Loucy (cell line): ENCODE measurements around the gene OR13D1.

Experiments used
- H2AFZ ChIP-seq: fragments of 200-600 bp; sonication (generic); 2 replicates; pipeline ENCODE4 v1.6.0; 2016; ENCODE audit warnings: antibody characterized with exemption, mild to moderate bottlenecking, low read length, moderate library complexity
- H3F3A ChIP-seq: fragments of 200-600 bp; 2 replicates; pipeline ENCODE4 v1.6.0; 2016; ENCODE audit warnings: antibody characterized with exemption, low read depth, mild to moderate bottlenecking
- H3K27me3 ChIP-seq: fragments of 200-600 bp; sonication (generic); 2 replicates; pipeline ENCODE4 v1.6.1; 2014; ENCODE audit warnings: low read length, mild to moderate bottlenecking; ENCODE audit not compliant: insufficient read depth, poor library complexity, severe bottlenecking
- H3K36me3 ChIP-seq: fragments of 200-600 bp; sonication (generic); 2 replicates; pipeline ENCODE4 v1.6.1; 2016; ENCODE audit warnings: low read length; ENCODE audit not compliant: insufficient read depth
- H3K4me1 ChIP-seq: fragments of 200-600 bp; sonication (generic); 2 replicates; pipeline ENCODE4 v1.5.1; 2014; ENCODE audit warnings: low read length, mild to moderate bottlenecking; ENCODE audit not compliant: insufficient read depth, poor library complexity, severe bottlenecking
- H3K4me2 ChIP-seq: fragments of 200-600 bp; sonication (generic); 2 replicates; pipeline ENCODE4 v1.6.0; 2014; ENCODE audit warnings: antibody characterized with exemption, low read length, low read depth, mild to moderate bottlenecking; ENCODE audit not compliant: poor library complexity, severe bottlenecking
- H3K4me3 ChIP-seq: fragments of 200-600 bp; sonication (generic); 2 replicates; pipeline ENCODE4 v1.5.1; 2014; ENCODE audit warnings: low read length, mild to moderate bottlenecking, mixed read lengths; ENCODE audit not compliant: poor library complexity, severe bottlenecking
- H3K79me2 ChIP-seq: fragments of 200-600 bp; sonication (generic); 2 replicates; pipeline ENCODE4 v1.6.1; 2014; ENCODE audit warnings: low read length; ENCODE audit not compliant: insufficient read depth
- H3K9ac ChIP-seq: fragments of 200-600 bp; sonication (generic); 2 replicates; pipeline ENCODE4 v1.6.0; 2014; ENCODE audit warnings: mild to moderate bottlenecking, low read depth, low read length, moderate library complexity; ENCODE audit not compliant: poor library complexity, severe bottlenecking
- H3K9me2 ChIP-seq: fragments of 200-600 bp; sonication (generic); replicated peaks from 2 replicates; pipeline ENCODE4 v1.6.1; 2016; ENCODE audit warnings: low read depth, low read length, mixed read lengths
- H3K9me3 ChIP-seq: fragments of 200-600 bp; sonication (generic); 2 replicates; pipeline ENCODE4 v1.6.1; 2014; ENCODE audit warnings: mild to moderate bottlenecking, antibody characterized with exemption, low read length, low read depth; ENCODE audit not compliant: insufficient read depth
- H4K20me1 ChIP-seq: fragments of 200-600 bp; sonication (generic); 2 replicates; pipeline ENCODE4 v1.6.0; 2014; ENCODE audit warnings: antibody characterized with exemption, low read length, mild to moderate bottlenecking; ENCODE audit not compliant: insufficient read depth, poor library complexity, severe bottlenecking
- CTCF ChIP-seq: fragments of 200-600 bp; sonication (generic); conservative IDR thresholded peaks from 2 replicates; pipeline ENCODE4 v1.5.1; 2014; ENCODE audit warnings: mild to moderate bottlenecking, antibody characterized with exemption, low read length
- EZH2phosphoT487 ChIP-seq: fragments of 200-600 bp; IDR thresholded peaks from 2 replicates; pipeline ENCODE4 v1.6.1; 2018; ENCODE audit warnings: antibody characterized with exemption, mild to moderate bottlenecking, moderate library complexity, borderline replicate concordance

OR13D1 gene

GRCh38 chr9:104711604-104712003 lies 17.3 kb downstream of the OR13D1 start:
- no peaks in the 10 kb centered on the region for H3K9me2 ChIP-seq
- H3K4me3 ChIP-seq = no peak overlapping the region
- H3K4me2 ChIP-seq = no peak overlapping the region
- H2AFZ ChIP-seq = no peak overlapping the region
- no peaks in the 10 kb centered on the region for H3K79me2 ChIP-seq
- H3K9me3 ChIP-seq = no peaks in the 10 kb centered on the region
- H3K4me1 ChIP-seq = no peaks in the 10 kb centered on the region
- H3F3A ChIP-seq = no peaks in the 10 kb centered on the region
- H4K20me1 ChIP-seq = no peaks in the 10 kb centered on the region
- H3K9ac ChIP-seq = no peak overlapping the region
- H3K36me3 ChIP-seq = no peaks in the 10 kb centered on the region
- TF ChIP-seq CTCF (no peak), EZH2phosphoT487 (no peak)
- H3K27me3 ChIP-seq = no peaks in the 10 kb centered on the region

GRCh38 chr9:104725014-104725413 lies 30.7 kb downstream of the OR13D1 start:
- H3K9me2 ChIP-seq = no peaks in the 10 kb centered on the region
- no peaks in the 10 kb centered on the region for H3K9me3 ChIP-seq
- H4K20me1 ChIP-seq = no peaks in the 10 kb centered on the region
- H3F3A ChIP-seq = no peaks in the 10 kb centered on the region
- no peak overlapping the region for H3K4me2 ChIP-seq
- TF ChIP-seq CTCF (no peak), EZH2phosphoT487 (no peak)
- H3K27me3 ChIP-seq = no peaks in the 10 kb centered on the region
- H2AFZ ChIP-seq = no peak overlapping the region
- H3K79me2 ChIP-seq = no peaks in the 10 kb centered on the region
- no peak overlapping the region for H3K9ac ChIP-seq
- H3K4me1 ChIP-seq = no peaks in the 10 kb centered on the region
- no peaks in the 10 kb centered on the region for H3K36me3 ChIP-seq
- no peak overlapping the region for H3K4me3 ChIP-seq

GRCh38 chr9:104738452-104738851 lies 44.1 kb downstream of the OR13D1 start:
- H2AFZ ChIP-seq = no peak overlapping the region
- no peak for TF ChIP-seq CTCF
- no peak for TF ChIP-seq EZH2phosphoT487
- H3K9ac ChIP-seq = no peak overlapping the region
- H3K4me1 ChIP-seq = no peaks in the 10 kb centered on the region
- no peaks in the 10 kb centered on the region for H3K9me2 ChIP-seq
- no peaks in the 10 kb centered on the region for H3K9me3 ChIP-seq
- no peaks in the 10 kb centered on the region for H3K79me2 ChIP-seq
- H3K4me3 ChIP-seq = no peak overlapping the region
- H3K27me3 ChIP-seq = no peaks in the 10 kb centered on the region
- no peaks in the 10 kb centered on the region for H4K20me1 ChIP-seq
- H3K4me2 ChIP-seq = no peak overlapping the region
- H3F3A ChIP-seq = no peaks in the 10 kb centered on the region
- no peaks in the 10 kb centered on the region for H3K36me3 ChIP-seq
